Measurements from ENCODE around the gene CTXND1.
"Not testable (repeated sequence)": the region's sequence is repeated elsewhere in the genome, so short reads cannot be mapped to it uniquely, and the experiment has no call there.

The CTXND1 gene

DNA sequence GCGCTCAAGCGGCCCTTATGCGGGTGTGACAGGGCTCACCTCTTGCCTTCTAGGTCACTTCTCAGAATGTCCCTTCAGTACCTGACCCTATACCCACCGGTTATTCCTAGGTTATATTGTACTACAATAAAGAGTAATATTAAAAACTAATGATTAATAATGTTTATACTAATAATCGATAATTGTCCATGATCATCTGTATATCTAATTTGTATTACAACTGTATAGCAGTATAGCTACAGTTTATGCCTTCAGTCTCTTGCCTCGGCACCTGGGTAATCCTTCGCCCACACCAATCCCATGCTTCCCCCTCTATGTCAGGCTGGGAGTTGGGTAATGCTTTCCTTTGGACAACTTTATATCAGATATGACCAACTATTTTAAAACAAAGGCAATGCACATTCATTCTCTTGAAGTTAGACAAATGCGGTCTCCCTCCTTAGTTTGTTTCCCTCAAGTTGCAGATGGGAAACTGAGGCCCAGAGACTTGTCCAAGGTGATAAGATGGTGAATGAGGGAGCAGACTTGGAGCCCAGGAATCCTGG, 95.8 kb downstream of the CTXND1 start:
- H3K4me1 ChIP-seq (ENCODE audit: control insufficient read depth, low read depth, low read length) = no peaks in the 10 kb centered on the region
- H3K4me2 ChIP-seq (ENCODE audit: low read length) = no peak overlapping the region
- no peak overlapping the region for H3K23ac ChIP-seq (ENCODE audit: low read length)
- no peak overlapping the region for H3K18ac ChIP-seq (ENCODE audit: low read length)
- H3K79me2 ChIP-seq (ENCODE audit: control insufficient read depth, insufficient read depth, low read length) = no peaks in the 10 kb centered on the region
- WGBS (ENCODE audit: extremely low coverage, insufficient coverage, low lambda C conversion rate) = no CpG with 5 or more reads among the region's 8 CpGs
- H3K4me3 ChIP-seq (ENCODE audit: low read length) = no peak overlapping the region
- H3K27ac ChIP-seq (ENCODE audit: low read depth, low read length) = no peak overlapping the region
- no peak overlapping the region for H3K4ac ChIP-seq (ENCODE audit: low read depth, low read length)
- H2BK5ac ChIP-seq (ENCODE audit: low read length) = no peak overlapping the region
- H3K56ac ChIP-seq (ENCODE audit: low read length) = no peak overlapping the region
- H4K8ac ChIP-seq (ENCODE audit: low read depth, low read length) = no peak overlapping the region
- H2BK15ac ChIP-seq (replicated peaks; ENCODE audit: low read depth) = no peak overlapping the region
- no peaks in the 10 kb centered on the region for H3K36me3 ChIP-seq (ENCODE audit: control insufficient read depth, insufficient read depth, low read length)
- DNase-seq = no peak
- no peak overlapping the region for H4K5ac ChIP-seq (ENCODE audit: low read length)
- no peak overlapping the region for H2BK120ac ChIP-seq (ENCODE audit: low read depth, low read length)
- no peak overlapping the region for H2AK5ac ChIP-seq (ENCODE audit: low read length)
- H3K27me3 ChIP-seq (ENCODE audit: insufficient read depth, low read length, poor library complexity) = no peaks in the 10 kb centered on the region
- no peaks in the 10 kb centered on the region for H3K79me1 ChIP-seq (ENCODE audit: low read length)
- H3K9ac ChIP-seq (ENCODE audit: low read length) = no peak overlapping the region

DNA sequence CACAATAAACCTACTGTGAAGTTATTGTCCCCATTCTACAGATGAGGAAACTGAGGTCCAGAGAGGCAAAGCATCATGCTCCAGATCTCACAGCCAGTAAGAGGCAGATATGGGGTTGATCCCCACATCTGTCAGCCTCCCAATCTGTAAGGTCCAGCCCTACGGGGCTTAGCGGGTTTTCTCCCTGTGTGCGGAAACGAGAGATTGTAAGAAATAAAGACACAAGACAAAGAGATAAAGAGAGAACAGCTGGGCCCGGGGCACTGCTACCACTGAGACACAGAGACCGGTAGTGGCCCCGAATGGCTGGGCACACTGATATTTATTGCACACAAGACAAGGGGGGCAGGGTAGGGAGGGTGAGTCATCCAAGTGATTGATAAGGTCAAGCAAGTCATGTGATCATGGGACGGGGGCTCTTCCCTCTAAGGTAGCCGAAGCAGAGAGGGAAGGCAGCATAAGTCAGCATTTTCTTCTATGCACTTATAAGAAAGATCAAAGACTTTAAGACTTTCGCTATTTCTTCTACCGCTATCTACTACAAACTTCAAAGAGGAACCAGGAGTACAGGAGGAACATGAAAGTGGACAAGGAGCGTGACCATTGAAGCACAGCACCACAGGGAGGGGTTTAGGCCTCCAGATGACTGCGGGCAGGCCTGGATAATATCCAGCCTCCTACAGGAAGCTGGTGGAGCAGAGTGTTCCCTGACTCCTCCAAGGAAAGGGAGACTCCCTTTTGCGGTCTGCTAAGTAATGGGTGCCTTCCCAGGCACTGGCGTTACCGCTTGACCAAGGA, 96.4 kb downstream of the CTXND1 start:
- not testable (repeated sequence) for H2BK120ac ChIP-seq (ENCODE audit: low read depth, low read length); H2AK5ac ChIP-seq (ENCODE audit: low read length); H3K27me3 ChIP-seq (ENCODE audit: insufficient read depth, low read length, poor library complexity); H3K9ac ChIP-seq (ENCODE audit: low read length); H2BK5ac ChIP-seq (ENCODE audit: low read length); H3K27ac ChIP-seq (ENCODE audit: low read depth, low read length); H2BK15ac ChIP-seq (replicated peaks; ENCODE audit: low read depth); H3K4me2 ChIP-seq (ENCODE audit: low read length); H3K18ac ChIP-seq (ENCODE audit: low read length); H3K4me1 ChIP-seq (ENCODE audit: control insufficient read depth, low read depth, low read length); H3K4me3 ChIP-seq (ENCODE audit: low read length); H3K56ac ChIP-seq (ENCODE audit: low read length); H3K79me1 ChIP-seq (ENCODE audit: low read length); H3K4ac ChIP-seq (ENCODE audit: low read depth, low read length); H3K79me2 ChIP-seq (ENCODE audit: control insufficient read depth, insufficient read depth, low read length); H3K23ac ChIP-seq (ENCODE audit: low read length); H3K36me3 ChIP-seq (ENCODE audit: control insufficient read depth, insufficient read depth, low read length); H4K8ac ChIP-seq (ENCODE audit: low read depth, low read length); H4K5ac ChIP-seq (ENCODE audit: low read length)
- no CpG with 5 or more reads among the region's 16 CpGs for WGBS (ENCODE audit: extremely low coverage, insufficient coverage, low lambda C conversion rate)
- DNase-seq = peak; percentile 19

DNA sequence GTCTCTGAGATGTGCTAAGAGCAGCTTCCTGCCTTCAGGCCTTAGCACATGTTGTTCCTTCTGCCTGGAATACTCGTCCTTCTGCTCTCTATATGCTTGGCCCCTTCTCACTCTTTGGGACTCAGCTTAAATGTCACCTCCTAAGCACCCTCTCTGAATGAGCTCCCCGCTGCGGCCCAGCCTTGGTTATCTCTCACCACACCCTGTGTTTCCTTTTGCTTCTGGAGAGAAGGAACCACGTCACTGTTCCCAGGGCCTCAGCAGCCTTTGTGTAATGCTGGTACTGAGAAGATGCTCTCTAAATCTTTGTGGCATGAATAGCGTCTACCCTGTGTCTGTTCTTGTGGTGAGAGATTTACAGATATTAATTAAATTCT, 97.0 kb downstream of the CTXND1 start:
- no peak overlapping the region for H3K4ac ChIP-seq (ENCODE audit: low read depth, low read length)
- H2BK5ac ChIP-seq (ENCODE audit: low read length) = no peak overlapping the region
- H3K56ac ChIP-seq (ENCODE audit: low read length) = no peak overlapping the region
- H2BK15ac ChIP-seq (replicated peaks; ENCODE audit: low read depth) = no peak overlapping the region
- no CpG with 5 or more reads among the region's 5 CpGs for WGBS (ENCODE audit: extremely low coverage, insufficient coverage, low lambda C conversion rate)
- H3K4me1 ChIP-seq (ENCODE audit: control insufficient read depth, low read depth, low read length) = no peaks in the 10 kb centered on the region
- H4K8ac ChIP-seq (ENCODE audit: low read depth, low read length) = no peak overlapping the region
- no peak overlapping the region for H3K27ac ChIP-seq (ENCODE audit: low read depth, low read length)
- no peaks in the 10 kb centered on the region for H3K36me3 ChIP-seq (ENCODE audit: control insufficient read depth, insufficient read depth, low read length)
- no peak overlapping the region for H2BK120ac ChIP-seq (ENCODE audit: low read depth, low read length)
- no peak overlapping the region for H3K18ac ChIP-seq (ENCODE audit: low read length)
- no peak overlapping the region for H3K9ac ChIP-seq (ENCODE audit: low read length)
- H2AK5ac ChIP-seq (ENCODE audit: low read length) = no peak overlapping the region
- H3K79me1 ChIP-seq (ENCODE audit: low read length) = no peaks in the 10 kb centered on the region
- no peaks in the 10 kb centered on the region for H3K27me3 ChIP-seq (ENCODE audit: insufficient read depth, low read length, poor library complexity)
- no peak overlapping the region for H3K23ac ChIP-seq (ENCODE audit: low read length)
- no peak for DNase-seq
- no peak overlapping the region for H3K4me3 ChIP-seq (ENCODE audit: low read length)
- H4K5ac ChIP-seq (ENCODE audit: low read length) = no peak overlapping the region
- no peak overlapping the region for H3K4me2 ChIP-seq (ENCODE audit: low read length)
- no peaks in the 10 kb centered on the region for H3K79me2 ChIP-seq (ENCODE audit: control insufficient read depth, insufficient read depth, low read length)

DNA sequence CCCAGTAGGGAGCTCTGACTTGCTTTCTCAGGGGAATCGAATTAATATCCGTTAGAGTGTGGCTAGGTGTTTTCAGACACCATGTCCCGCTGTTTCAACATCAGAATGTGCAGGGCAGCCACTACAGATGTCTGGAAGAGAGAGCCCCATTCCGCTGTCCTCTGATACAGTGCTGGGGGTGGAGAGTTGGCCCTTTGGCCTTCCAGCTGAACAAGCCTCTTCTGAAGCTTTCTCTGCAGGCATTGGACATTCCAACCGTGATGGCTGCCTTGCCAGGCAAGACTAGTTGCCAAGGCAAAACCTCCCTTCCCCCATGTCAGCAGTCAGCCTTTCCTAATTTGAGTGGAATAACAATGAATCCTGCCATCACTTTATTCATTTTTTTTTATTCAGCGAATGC, 97.7 kb downstream of the CTXND1 start:
- WGBS (ENCODE audit: extremely low coverage, insufficient coverage, low lambda C conversion rate) = no CpG with 5 or more reads among the region's 6 CpGs
- no peak for DNase-seq
- no peak overlapping the region for H3K18ac ChIP-seq (ENCODE audit: low read length)

DNA sequence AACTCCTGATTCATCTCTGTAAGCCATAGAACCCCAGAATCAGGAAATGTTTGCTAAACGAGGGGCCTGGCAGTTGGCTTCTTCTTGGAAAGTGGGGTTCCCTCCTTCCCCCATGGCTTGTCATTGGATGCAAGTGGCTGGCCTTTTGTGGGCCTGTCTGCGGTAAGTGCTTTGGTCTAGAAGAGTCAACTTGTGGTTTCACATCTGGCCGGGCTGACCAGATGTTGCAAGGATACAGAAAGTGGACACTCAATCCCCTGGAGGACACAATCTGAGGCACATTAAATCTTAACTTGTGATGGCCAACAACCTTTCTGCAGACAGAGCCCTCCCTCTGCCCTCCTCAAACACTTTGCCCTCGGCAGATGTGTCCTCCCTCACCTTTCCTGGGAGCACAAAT, 98.1 kb downstream of the CTXND1 start:
- H3K4me1 ChIP-seq (ENCODE audit: control insufficient read depth, low read depth, low read length) = no peaks in the 10 kb centered on the region
- H3K4ac ChIP-seq (ENCODE audit: low read depth, low read length) = no peak overlapping the region
- H2AK5ac ChIP-seq (ENCODE audit: low read length) = no peak overlapping the region
- H3K4me2 ChIP-seq (ENCODE audit: low read length) = no peak overlapping the region
- no peak overlapping the region for H3K9ac ChIP-seq (ENCODE audit: low read length)
- no peaks in the 10 kb centered on the region for H3K36me3 ChIP-seq (ENCODE audit: control insufficient read depth, insufficient read depth, low read length)
- no peaks in the 10 kb centered on the region for H3K79me2 ChIP-seq (ENCODE audit: control insufficient read depth, insufficient read depth, low read length)
- H3K27me3 ChIP-seq (ENCODE audit: insufficient read depth, low read length, poor library complexity) = no peaks in the 10 kb centered on the region
- H2BK120ac ChIP-seq (ENCODE audit: low read depth, low read length) = no peak overlapping the region
- no peak overlapping the region for H3K27ac ChIP-seq (ENCODE audit: low read depth, low read length)
- H2BK5ac ChIP-seq (ENCODE audit: low read length) = no peak overlapping the region
- H3K23ac ChIP-seq (ENCODE audit: low read length) = no peak overlapping the region
- no peak overlapping the region for H2BK15ac ChIP-seq (replicated peaks; ENCODE audit: low read depth)
- no peak overlapping the region for H4K8ac ChIP-seq (ENCODE audit: low read depth, low read length)
- DNase-seq = no peak
- WGBS (ENCODE audit: extremely low coverage, insufficient coverage, low lambda C conversion rate) = no CpG with 5 or more reads among the region's 4 CpGs
- no peak overlapping the region for H3K18ac ChIP-seq (ENCODE audit: low read length)
- H3K4me3 ChIP-seq (ENCODE audit: low read length) = no peak overlapping the region
- H3K79me1 ChIP-seq (ENCODE audit: low read length) = no peaks in the 10 kb centered on the region
- H4K5ac ChIP-seq (ENCODE audit: low read length) = no peak overlapping the region
- H3K56ac ChIP-seq (ENCODE audit: low read length) = no peak overlapping the region

More for the DNA sequence above, 97.7 kb downstream of the CTXND1 start:
- no peaks in the 10 kb centered on the region for H3K79me1 ChIP-seq (ENCODE audit: low read length)
- no peaks in the 10 kb centered on the region for H3K4me1 ChIP-seq (ENCODE audit: control insufficient read depth, low read depth, low read length)
- H3K56ac ChIP-seq (ENCODE audit: low read length) = no peak overlapping the region
- no peaks in the 10 kb centered on the region for H3K27me3 ChIP-seq (ENCODE audit: insufficient read depth, low read length, poor library complexity)
- H2AK5ac ChIP-seq (ENCODE audit: low read length) = no peak overlapping the region
- no peak overlapping the region for H4K5ac ChIP-seq (ENCODE audit: low read length)
- no peaks in the 10 kb centered on the region for H3K79me2 ChIP-seq (ENCODE audit: control insufficient read depth, insufficient read depth, low read length)
- H3K36me3 ChIP-seq (ENCODE audit: control insufficient read depth, insufficient read depth, low read length) = no peaks in the 10 kb centered on the region
- H3K27ac ChIP-seq (ENCODE audit: low read depth, low read length) = no peak overlapping the region
- no peak overlapping the region for H3K4me3 ChIP-seq (ENCODE audit: low read length)
- no peak overlapping the region for H2BK120ac ChIP-seq (ENCODE audit: low read depth, low read length)
- no peak overlapping the region for H2BK15ac ChIP-seq (replicated peaks; ENCODE audit: low read depth)
- H3K4ac ChIP-seq (ENCODE audit: low read depth, low read length) = no peak overlapping the region
- no peak overlapping the region for H3K23ac ChIP-seq (ENCODE audit: low read length)
- no peak overlapping the region for H4K8ac ChIP-seq (ENCODE audit: low read depth, low read length)
- H3K4me2 ChIP-seq (ENCODE audit: low read length) = no peak overlapping the region
- no peak overlapping the region for H2BK5ac ChIP-seq (ENCODE audit: low read length)
- H3K9ac ChIP-seq (ENCODE audit: low read length) = no peak overlapping the region

All from mesendoderm (in vitro differentiated cells).